ENCODE measurements around the gene LHX8.
"Not testable (repeated sequence)": the region's sequence is repeated elsewhere in the genome, so short reads cannot be mapped to it uniquely, and the experiment has no call there.

Gene LHX8

GRCh38 chr1:75133750-75134646 lies at the start of gene LHX8:
Gene LHX8, plus strand, starts transcription at chr1:75134388. Its CDS starts 2,227 bp downstream, at chr1:75136615.
- no peak for DNase-seq
- Mint-ChIP-seq H3K9me3 (peaks cover 2% of the 10 kb centered on the region), H3K4me1 (ENCODE audit: low read depth) (peaks cover 18% of the 10 kb centered on the region), H3K4me3 (peak within 1 kb of the TSS; percentile 67), H3K27me3 (peaks cover 92% of the 10 kb centered on the region), H3K27ac (peak within 1 kb of the TSS; percentile 54), H3K36me3 (ENCODE audit: low read depth) (no peaks in the 10 kb centered on the region)

- H3K4me1 Mint-ChIP-seq (ENCODE audit: low read depth): no peaks in the 10 kb centered on the region
- H3K9me3 Mint-ChIP-seq: peaks cover 5% of the 10 kb centered on the region
- no peak overlapping the region for H3K4me3 Mint-ChIP-seq
- no peak for DNase-seq
- H3K27ac Mint-ChIP-seq: no peak overlapping the region
- no peaks in the 10 kb centered on the region for H3K27me3 Mint-ChIP-seq
- no peaks in the 10 kb centered on the region for H3K36me3 Mint-ChIP-seq (ENCODE audit: low read depth)
Observed at GRCh38 chr1:75085931-75086330, 48.3 kb upstream of the LHX8 start.

GRCh38 chr1:75087278-75087677 lies 46.9 kb upstream of the LHX8 start:
- no peaks in the 10 kb centered on the region for H3K27me3 Mint-ChIP-seq
- no peak overlapping the region for H3K27ac Mint-ChIP-seq
- no peaks in the 10 kb centered on the region for H3K4me1 Mint-ChIP-seq (ENCODE audit: low read depth)
- H3K4me3 Mint-ChIP-seq: no peak overlapping the region
- peaks cover 10% of the 10 kb centered on the region for H3K9me3 Mint-ChIP-seq
- no peaks in the 10 kb centered on the region for H3K36me3 Mint-ChIP-seq (ENCODE audit: low read depth)
- DNase-seq: no peak

- H3K9me3 Mint-ChIP-seq: peaks cover 8% of the 10 kb centered on the region
- no peaks in the 10 kb centered on the region for H3K4me1 Mint-ChIP-seq (ENCODE audit: low read depth)
- no peak overlapping the region for H3K27ac Mint-ChIP-seq
- H3K36me3 Mint-ChIP-seq (ENCODE audit: low read depth): no peaks in the 10 kb centered on the region
- H3K4me3 Mint-ChIP-seq: no peak overlapping the region
- no peaks in the 10 kb centered on the region for H3K27me3 Mint-ChIP-seq
- DNase-seq: no peak
Observed at GRCh38 chr1:75092141-75092540, 42.0 kb upstream of the LHX8 start.

GRCh38 chr1:75097654-75098053 lies 36.5 kb upstream of the LHX8 start:
- Mint-ChIP-seq H3K36me3 (ENCODE audit: low read depth) (no peaks in the 10 kb centered on the region), H3K4me1 (ENCODE audit: low read depth) (no peaks in the 10 kb centered on the region), H3K27me3 (no peaks in the 10 kb centered on the region), H3K27ac (no peak overlapping the region), H3K4me3 (no peak overlapping the region), H3K9me3 (peaks cover 2% of the 10 kb centered on the region)
- DNase-seq: no peak

- Mint-ChIP-seq H3K4me1 (ENCODE audit: low read depth) (no peaks in the 10 kb centered on the region), H3K4me3 (no peak overlapping the region), H3K27me3 (no peaks in the 10 kb centered on the region), H3K9me3 (no peaks in the 10 kb centered on the region), H3K36me3 (ENCODE audit: low read depth) (no peaks in the 10 kb centered on the region), H3K27ac (no peak overlapping the region)
- no peak for DNase-seq
Observed at GRCh38 chr1:75099581-75099980, 34.6 kb upstream of the LHX8 start.

GRCh38 chr1:75100481-75101092 lies 33.6 kb upstream of the LHX8 start:
- Mint-ChIP-seq H3K9me3 (no peaks in the 10 kb centered on the region), H3K4me3 (no peak overlapping the region), H3K27me3 (no peaks in the 10 kb centered on the region), H3K27ac (no peak overlapping the region), H3K4me1 (ENCODE audit: low read depth) (no peaks in the 10 kb centered on the region), H3K36me3 (ENCODE audit: low read depth) (no peaks in the 10 kb centered on the region)
- DNase-seq: no peak

- H3K36me3 Mint-ChIP-seq (ENCODE audit: low read depth); H3K27me3 Mint-ChIP-seq; H3K27ac Mint-ChIP-seq; H3K9me3 Mint-ChIP-seq; H3K4me1 Mint-ChIP-seq (ENCODE audit: low read depth); DNase-seq; H3K4me3 Mint-ChIP-seq: not testable (repeated sequence)
Observed at GRCh38 chr1:75112362-75112951, 21.7 kb upstream of the LHX8 start.

- Mint-ChIP-seq H3K9me3 (no peaks in the 10 kb centered on the region), H3K4me3 (no peak overlapping the region), H3K27ac (no peak overlapping the region), H3K36me3 (ENCODE audit: low read depth) (no peaks in the 10 kb centered on the region), H3K4me1 (ENCODE audit: low read depth) (no peaks in the 10 kb centered on the region), H3K27me3 (no peaks in the 10 kb centered on the region)
- DNase-seq: no peak
Observed at GRCh38 chr1:75115654-75116053, 18.5 kb upstream of the LHX8 start.

- Mint-ChIP-seq H3K4me1 (ENCODE audit: low read depth) (no peaks in the 10 kb centered on the region), H3K9me3 (no peaks in the 10 kb centered on the region), H3K27ac (no peak overlapping the region), H3K4me3 (no peak overlapping the region), H3K36me3 (ENCODE audit: low read depth) (no peaks in the 10 kb centered on the region), H3K27me3 (peaks cover 30% of the 10 kb centered on the region)
- DNase-seq: no peak
Observed at GRCh38 chr1:75123756-75124155, 10.4 kb upstream of the LHX8 start.

GRCh38 chr1:75124510-75124909 lies 9.7 kb upstream of the LHX8 start:
- no peak overlapping the region for H3K27ac Mint-ChIP-seq
- H3K27me3 Mint-ChIP-seq: peaks cover 37% of the 10 kb centered on the region
- H3K9me3 Mint-ChIP-seq: no peaks in the 10 kb centered on the region
- no peak for DNase-seq
- H3K4me3 Mint-ChIP-seq: no peak overlapping the region
- no peaks in the 10 kb centered on the region for H3K4me1 Mint-ChIP-seq (ENCODE audit: low read depth)
- no peaks in the 10 kb centered on the region for H3K36me3 Mint-ChIP-seq (ENCODE audit: low read depth)

- Mint-ChIP-seq H3K27ac (no peak overlapping the region), H3K4me3 (no peak overlapping the region), H3K4me1 (ENCODE audit: low read depth) (no peaks in the 10 kb centered on the region), H3K9me3 (no peaks in the 10 kb centered on the region), H3K36me3 (ENCODE audit: low read depth) (no peaks in the 10 kb centered on the region), H3K27me3 (peaks cover 44% of the 10 kb centered on the region)
- DNase-seq: no peak
Observed at GRCh38 chr1:75125161-75125726, 8.9 kb upstream of the LHX8 start.

- Mint-ChIP-seq H3K27me3 (peaks cover 59% of the 10 kb centered on the region), H3K36me3 (ENCODE audit: low read depth) (no peaks in the 10 kb centered on the region), H3K9me3 (no peaks in the 10 kb centered on the region), H3K4me3 (no peak overlapping the region), H3K4me1 (ENCODE audit: low read depth) (no peaks in the 10 kb centered on the region), H3K27ac (no peak overlapping the region)
- no peak for DNase-seq
Observed at GRCh38 chr1:75126611-75127101, 7.5 kb upstream of the LHX8 start.

GRCh38 chr1:75127916-75128717 lies 6.1 kb upstream of the LHX8 start:
- no peak overlapping the region for H3K4me3 Mint-ChIP-seq
- no peaks in the 10 kb centered on the region for H3K9me3 Mint-ChIP-seq
- no peak overlapping the region for H3K27ac Mint-ChIP-seq
- DNase-seq: no peak
- no peaks in the 10 kb centered on the region for H3K36me3 Mint-ChIP-seq (ENCODE audit: low read depth)
- no peaks in the 10 kb centered on the region for H3K4me1 Mint-ChIP-seq (ENCODE audit: low read depth)
- H3K27me3 Mint-ChIP-seq: peaks cover 73% of the 10 kb centered on the region
